ENCODE data around the gene PON2. TPM values are rescaled to one million over a fixed set of nuclear protein-coding genes. Genes with fewer than 3 reads are reported as not detected.

PON2 gene
- 100 to 1,000 TPM in 3 of 8 experiments, 10 to 100 TPM in 5; 24.1 to 202 (median 64.6) TPM for total RNA-seq

DNA sequence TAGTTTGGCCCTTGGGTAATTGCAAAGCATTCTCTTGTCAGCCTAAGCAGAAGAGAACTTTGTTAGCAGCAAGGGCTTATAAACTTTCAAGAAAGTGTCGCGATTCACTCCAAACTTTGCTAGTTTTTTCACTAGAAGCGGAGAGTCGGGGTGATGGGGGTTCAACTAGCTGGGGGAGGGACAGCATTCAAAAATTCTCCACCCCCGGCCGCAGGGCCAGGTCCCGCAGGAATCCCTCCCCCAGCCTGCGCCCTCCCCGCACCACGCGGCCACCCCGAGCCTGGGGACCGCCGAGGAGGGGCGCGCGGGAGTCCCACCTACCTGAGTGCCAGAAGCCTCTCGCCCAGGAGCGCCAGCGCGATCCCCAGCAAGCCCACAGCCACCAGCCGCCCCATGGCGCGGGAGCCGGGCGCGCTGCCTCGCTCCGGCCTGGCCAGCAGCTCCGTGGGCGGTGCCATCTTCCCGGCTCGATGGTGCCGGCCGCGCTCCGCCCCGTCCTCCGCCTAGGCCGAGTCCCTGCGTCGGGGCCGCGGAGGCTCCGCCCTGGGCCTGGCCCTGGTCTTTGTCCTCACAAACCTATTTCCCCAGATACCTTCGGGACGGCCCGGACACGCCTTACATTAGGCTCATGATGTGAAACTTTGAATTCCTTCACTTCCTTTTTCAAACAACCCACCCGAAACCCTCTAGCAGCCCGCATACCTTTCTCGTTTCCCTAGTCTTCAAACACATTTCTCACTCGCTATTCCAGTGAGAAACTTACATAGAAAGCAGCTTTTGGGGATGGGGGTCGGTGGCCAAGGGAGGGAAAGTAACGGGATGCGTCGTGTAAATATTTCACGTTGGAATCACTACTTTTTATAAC lies at the start of gene PON2:
TSS of gene PON2 (minus strand) at position 472 of the 865 bp plus-strand sequence. CDS start at position 395, 77 bp downstream.
- peak within 1 kb of the TSS; percentile 27 to 74 for H3K27ac ChIP-seq
- H3K4me1 ChIP-seq (replicated peaks in 1 of 2) = peaks cover 3 to 6% of the 10 kb centered on the region in 2 donors
- 0 to 40% (median 7%) methylated on average over 1 to 19 of the region's 58 CpGs; no CpG with 5 or more reads in 3 of the 10 experiments for WGBS, 10 experiments
- H3K4me3 ChIP-seq = peak within 1 kb of the TSS; percentile 32 to 62 (median 43)
- in situ Hi-C loops (cut with MboI; ENCODE audit: low pct_unique_long_range_greater_than_20kb in 2 of 9, low sequenced_read_pairs in 9 of 9, unreplicated experiment in 9 of 9) = no loop called here
- ATAC-seq (replicated peaks in 6 of 8) = peak; percentile 97 to 100 (median 99)

DNA sequence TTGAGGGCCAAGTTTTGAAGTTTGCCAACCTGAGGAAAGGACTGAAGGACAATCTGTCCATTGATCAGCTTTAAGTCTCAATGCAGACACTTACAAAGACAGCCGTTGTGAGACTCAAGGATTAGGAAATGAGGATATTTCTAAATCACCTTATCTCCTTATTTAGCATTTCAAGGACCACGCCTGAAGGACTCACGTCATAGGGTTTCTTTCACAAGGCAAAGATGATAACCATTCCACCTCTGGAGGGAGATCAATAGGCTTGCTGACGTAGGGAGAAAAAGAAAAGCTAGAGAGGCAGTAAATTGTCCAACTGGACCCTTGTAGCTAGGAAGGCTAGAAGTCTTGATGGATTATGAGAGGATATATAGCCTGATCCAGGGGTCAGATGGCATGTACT lies 47.6 kb upstream of the PON2 start:
- WGBS, 10 experiments = 27 to 100% (median 88%) methylated on average over 1 to 4 of the region's 4 CpGs
- H3K27ac ChIP-seq = no peak overlapping the region
- peaks cover 9 to 21% of the 10 kb centered on the region in 2 donors for H3K4me1 ChIP-seq (replicated peaks in 1 of 2)
- in situ Hi-C loops (cut with MboI; ENCODE audit: low pct_unique_long_range_greater_than_20kb in 2 of 9, low sequenced_read_pairs in 9 of 9, unreplicated experiment in 9 of 9) = loop anchor here in 2 of 9 experiments (25.0 kb wide), 1 partner anchor 1020 kb away; no protein-coding TSS in a partner anchor
- H3K4me3 ChIP-seq = no peak overlapping the region
- no peak for ATAC-seq (replicated peaks in 6 of 8)

DNA sequence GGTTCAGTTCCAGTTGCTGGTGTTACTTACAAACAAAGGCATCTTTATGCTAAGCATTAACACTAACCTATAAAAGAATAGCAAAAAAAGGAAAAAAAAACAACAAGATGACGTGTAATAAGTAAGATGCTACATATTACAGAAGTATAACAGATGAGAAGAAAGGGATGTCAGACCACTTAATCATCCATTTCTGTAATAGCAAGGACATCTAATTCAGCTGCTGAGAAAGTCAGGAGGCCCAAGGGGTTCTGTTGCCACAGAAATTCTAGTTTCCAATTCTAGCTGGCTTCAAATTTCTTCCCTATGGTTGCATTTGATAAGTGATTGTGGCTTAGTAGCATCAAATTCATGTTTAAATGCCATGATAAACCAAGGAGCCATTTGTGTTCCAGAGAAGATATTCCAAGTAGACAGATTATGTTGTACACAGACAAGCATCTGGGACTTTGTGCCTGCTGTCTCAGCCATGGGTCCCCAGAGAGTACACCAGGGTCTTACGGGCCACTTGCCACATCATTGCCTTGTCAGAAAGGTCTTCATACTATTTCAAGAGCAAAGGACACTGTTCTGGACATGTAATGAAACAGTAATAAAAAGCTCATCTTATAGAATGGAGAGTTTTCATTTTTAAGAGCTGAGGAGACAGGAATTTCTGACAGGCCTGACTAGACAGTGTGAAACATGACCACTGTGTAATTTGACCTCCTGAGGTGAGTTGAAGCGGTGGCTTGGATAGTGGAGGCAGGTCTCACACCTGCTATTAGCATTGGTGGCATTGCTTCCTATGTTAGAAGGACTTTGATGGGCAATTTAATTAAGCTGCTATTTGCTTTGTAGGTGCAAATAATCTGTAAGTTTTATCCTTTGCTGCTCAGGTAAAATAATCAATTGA lies 46.7 kb upstream of the PON2 start:
- in situ Hi-C loops (cut with MboI; ENCODE audit: low pct_unique_long_range_greater_than_20kb in 2 of 9, low sequenced_read_pairs in 9 of 9, unreplicated experiment in 9 of 9) = loop anchor here in 2 of 9 experiments (25.0 kb wide), 1 partner anchor 1019 kb away; no protein-coding TSS in a partner anchor
- H3K4me3 ChIP-seq = no peak overlapping the region
- H3K4me1 ChIP-seq (replicated peaks in 1 of 2) = peaks cover 14 to 27% of the 10 kb centered on the region in 2 donors
- WGBS, 10 experiments = 40 to 100% (median 83%) methylated on average over 1 to 3 of the region's 3 CpGs
- no peak overlapping the region for H3K27ac ChIP-seq
- peak in 3 of 8 experiments; percentile 23 to 71 (median 51) for ATAC-seq (replicated peaks in 6 of 8)

DNA sequence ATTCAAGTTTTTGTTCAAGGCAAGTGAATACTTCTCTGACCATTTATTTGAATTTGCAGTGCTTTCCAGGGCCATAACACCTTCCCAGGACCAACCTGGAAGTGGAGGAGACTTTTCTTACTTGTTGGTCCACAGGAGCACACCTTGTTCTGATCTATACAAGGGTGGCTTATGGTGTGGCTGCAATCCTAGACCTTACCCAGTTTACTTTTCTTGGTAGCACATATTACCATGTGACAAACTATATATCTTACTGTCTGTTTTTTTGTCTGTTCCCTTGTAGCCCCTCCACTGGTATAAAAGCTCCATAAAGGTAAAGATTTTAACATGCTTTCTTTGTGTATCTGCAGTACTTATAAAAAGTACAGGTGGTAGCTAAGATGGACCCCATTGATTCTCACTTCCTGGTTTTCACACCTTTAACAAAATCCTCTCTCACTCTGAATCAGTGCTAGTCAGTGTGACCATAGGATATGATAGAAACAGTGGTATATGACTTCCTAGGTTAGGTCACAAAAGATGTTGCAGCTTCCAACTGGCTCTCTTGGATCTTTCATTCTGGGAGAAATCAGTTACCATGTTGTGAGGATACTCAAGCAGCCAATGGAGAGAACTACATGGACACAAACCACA lies 45.3 kb upstream of the PON2 start:
- in situ Hi-C loops (cut with MboI; ENCODE audit: low pct_unique_long_range_greater_than_20kb in 2 of 9, low sequenced_read_pairs in 9 of 9, unreplicated experiment in 9 of 9) = loop anchor here in 2 of 9 experiments (10.0 to 25.0 kb wide), 2 partner anchors 115 to 1018 kb away; no protein-coding TSS in a partner anchor
- no peak for ATAC-seq (replicated peaks in 6 of 8)
- Histone ChIP-seq H3K4me1 (replicated peaks in 1 of 2) (peaks cover 17 to 28% of the 10 kb centered on the region in 2 donors), H3K27ac (no peak overlapping the region), H3K4me3 (no peak overlapping the region)

DNA sequence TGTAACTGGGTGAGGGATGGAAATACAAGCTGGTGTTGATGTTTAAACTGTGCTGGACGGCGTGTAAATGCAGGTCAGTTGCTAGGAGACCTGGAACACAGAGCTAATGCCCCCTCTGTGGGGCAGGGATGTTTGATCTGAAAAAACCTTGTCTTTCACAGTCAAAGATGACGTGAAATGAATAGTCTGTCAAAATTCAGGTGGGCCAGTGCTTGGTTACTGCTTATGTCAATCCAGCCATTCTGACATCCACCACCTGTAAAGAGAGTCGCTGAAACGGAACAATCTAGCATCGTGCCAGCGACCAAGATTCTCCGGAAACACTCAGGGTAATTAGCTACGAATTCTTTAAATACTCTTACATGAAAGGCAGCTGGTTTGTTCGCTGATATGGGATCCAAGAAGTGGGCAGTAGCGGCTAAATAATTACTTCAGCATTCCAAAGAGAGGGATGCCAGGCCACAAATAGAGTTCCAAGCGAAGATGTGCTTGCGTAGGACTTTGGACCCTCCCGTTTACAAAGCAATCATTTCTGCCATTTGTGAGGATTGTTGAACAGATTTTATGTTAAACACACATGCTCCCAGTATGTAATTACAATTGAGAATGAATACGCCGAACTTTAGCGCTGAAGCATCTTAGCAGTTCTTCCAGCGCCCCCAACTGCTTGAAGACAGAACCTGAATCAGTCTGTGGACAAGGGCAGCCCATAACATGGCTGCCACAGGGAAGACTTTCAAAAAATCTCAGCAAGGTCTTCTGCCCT lies 43.6 kb upstream of the PON2 start:
- H3K27ac ChIP-seq = no peak overlapping the region
- WGBS, 10 experiments = 20 to 100% (median 67%) methylated on average over 1 to 16 of the region's 18 CpGs
- peak in 6 of 8 experiments; percentile 50 to 80 (median 75) for ATAC-seq (replicated peaks in 6 of 8)
- peaks cover 21 to 35% of the 10 kb centered on the region in 2 donors for H3K4me1 ChIP-seq (replicated peaks in 1 of 2)
- H3K4me3 ChIP-seq = no peak overlapping the region
- in situ Hi-C loops (cut with MboI; ENCODE audit: low pct_unique_long_range_greater_than_20kb in 2 of 9, low sequenced_read_pairs in 9 of 9, unreplicated experiment in 9 of 9) = loop anchor here in 2 of 9 experiments (10.0 to 25.0 kb wide), 2 partner anchors 114 to 1016 kb away; no protein-coding TSS in a partner anchor

DNA sequence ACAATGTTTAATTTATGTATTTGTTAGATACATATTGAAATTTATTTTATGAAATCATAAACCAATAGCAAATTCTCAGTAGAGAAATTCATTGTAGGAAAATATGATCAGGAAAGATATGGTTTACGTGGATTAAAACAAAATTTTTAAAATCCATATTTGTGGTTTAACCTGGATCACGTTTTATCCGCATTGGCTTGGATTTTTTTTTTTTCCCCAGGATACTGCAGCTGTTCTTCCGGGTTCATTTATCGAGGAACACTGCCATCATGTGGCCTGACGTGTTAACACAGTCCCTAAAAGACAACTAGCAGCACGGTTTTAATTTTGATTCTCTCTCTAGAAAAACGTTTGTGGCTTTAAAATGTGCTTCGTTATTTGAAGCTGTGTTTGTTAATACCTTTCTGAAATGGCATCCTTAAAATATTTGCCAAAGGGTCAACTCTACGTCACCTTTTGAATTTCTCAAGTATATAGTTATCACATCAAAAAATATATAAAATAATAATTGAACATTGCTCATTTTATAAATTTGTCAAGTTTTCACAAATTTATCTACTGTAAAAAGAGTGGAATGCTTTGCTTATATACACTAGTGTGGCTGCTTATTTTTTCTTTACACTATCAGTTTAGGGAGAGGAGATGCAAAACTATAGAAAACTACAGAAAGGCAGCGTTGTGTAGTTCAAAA lies 42.2 kb upstream of the PON2 start:
- Histone ChIP-seq H3K4me1 (replicated peaks in 1 of 2) (peaks cover 35 to 49% of the 10 kb centered on the region in 2 donors), H3K27ac (no peak overlapping the region), H3K4me3 (no peak overlapping the region)
- WGBS, 10 experiments = 0 to 15% (median 9%) methylated on average over 3 to 11 of the region's 11 CpGs
- in situ Hi-C loops (cut with MboI; ENCODE audit: low pct_unique_long_range_greater_than_20kb in 2 of 9, low sequenced_read_pairs in 9 of 9, unreplicated experiment in 9 of 9) = loop anchor here in 2 of 9 experiments (10.0 to 25.0 kb wide), 2 partner anchors 112 to 1015 kb away; no protein-coding TSS in a partner anchor
- ATAC-seq (replicated peaks in 6 of 8) = peak in 7 of 8 experiments; percentile 12 to 49 (median 36)

DNA sequence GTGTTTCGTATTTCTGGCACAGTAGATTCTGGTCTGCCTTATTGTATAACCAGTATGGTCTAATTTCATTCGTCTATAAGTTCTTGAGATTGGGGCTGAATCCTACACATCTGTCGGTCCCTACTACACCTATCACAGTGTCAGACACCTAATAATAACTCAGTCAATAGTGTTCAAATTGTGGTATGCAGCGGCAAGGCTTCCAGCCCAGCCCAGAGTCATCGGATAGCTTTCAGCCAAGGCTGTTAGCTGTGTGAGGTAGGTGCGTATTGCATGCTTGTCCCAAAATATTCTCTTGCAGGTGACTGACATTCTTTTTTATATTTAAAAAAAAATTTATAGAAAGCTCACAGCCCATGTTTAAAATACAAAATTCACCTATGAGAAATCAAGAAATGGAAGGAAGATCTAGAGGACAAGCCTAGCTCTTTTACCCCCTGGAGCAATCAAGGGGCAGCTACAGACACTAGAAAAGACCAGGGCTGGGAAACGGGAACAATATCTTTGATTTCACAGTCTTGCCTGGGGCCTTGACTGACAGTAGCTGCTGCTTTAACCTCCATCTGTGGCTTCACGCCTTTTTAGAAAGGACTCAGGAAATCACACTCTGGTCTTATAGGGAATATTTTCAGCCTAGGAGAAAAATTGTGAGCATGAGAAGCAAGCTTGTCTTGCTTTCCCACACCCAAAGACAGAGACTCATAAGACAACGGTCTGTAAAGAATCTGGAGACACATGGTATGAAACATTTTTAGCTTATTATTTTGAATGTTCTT lies 41.4 kb upstream of the PON2 start:
- no peak overlapping the region for H3K4me3 ChIP-seq
- H3K4me1 ChIP-seq (replicated peaks in 1 of 2) = peaks cover 43 to 51% of the 10 kb centered on the region in 2 donors
- H3K27ac ChIP-seq = no peak overlapping the region
- ATAC-seq (replicated peaks in 6 of 8) = no peak
- in situ Hi-C loops (cut with MboI; ENCODE audit: low pct_unique_long_range_greater_than_20kb in 2 of 9, low sequenced_read_pairs in 9 of 9, unreplicated experiment in 9 of 9) = loop anchor here in 2 of 9 experiments (10.0 to 25.0 kb wide), 2 partner anchors 111 to 1014 kb away; no protein-coding TSS in a partner anchor
- WGBS, 10 experiments = 44 to 100% (median 71%) methylated on average over 1 to 7 of the region's 9 CpGs

DNA sequence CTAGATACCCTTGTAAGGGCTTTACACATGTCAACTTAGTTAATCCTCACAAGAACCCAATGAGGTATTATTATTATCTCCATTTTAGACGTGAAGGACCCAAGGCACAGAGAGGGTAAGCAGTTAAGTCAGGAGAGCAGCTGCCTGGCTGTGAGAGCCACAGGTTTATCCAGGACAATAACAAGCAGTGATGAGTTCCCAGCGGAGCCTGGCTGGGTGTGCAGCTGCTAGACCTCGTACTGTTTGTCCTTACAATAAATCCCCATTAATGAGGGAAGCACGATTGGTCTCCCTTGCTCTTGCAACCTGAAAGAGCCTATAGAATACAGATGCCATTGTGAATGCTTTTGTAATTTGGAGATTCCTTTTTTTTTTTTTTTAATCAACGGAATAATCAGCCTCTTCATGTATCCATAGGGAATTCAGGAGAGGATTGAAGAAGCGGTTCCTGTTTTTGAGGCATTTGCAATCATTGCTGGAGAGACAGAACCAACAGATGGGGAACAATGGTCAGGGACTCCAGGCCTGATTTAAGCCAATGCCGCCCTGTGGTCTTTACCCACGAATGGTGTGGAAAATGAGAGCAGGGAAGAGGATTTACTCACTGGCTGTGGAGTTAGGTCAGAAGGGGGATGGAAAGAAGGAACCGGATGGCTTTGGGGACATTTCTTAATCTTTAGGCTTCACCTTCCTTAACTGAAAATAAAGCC lies 38.6 kb upstream of the PON2 start:
- Histone ChIP-seq H3K4me1 (replicated peaks in 1 of 2) (peaks cover 56 to 76% of the 10 kb centered on the region in 2 donors), H3K4me3 (no peak overlapping the region), H3K27ac (peak overlapping the region in 1 of 2 donors; percentile 32)
- in situ Hi-C loops (cut with MboI; ENCODE audit: low pct_unique_long_range_greater_than_20kb in 2 of 9, low sequenced_read_pairs in 9 of 9, unreplicated experiment in 9 of 9) = loop anchor here in 1 of 9 experiments (10.0 kb wide), 1 partner anchor 109 kb away; no protein-coding TSS in a partner anchor
- 15 to 100% (median 51%) methylated on average over 1 to 6 of the region's 9 CpGs; no CpG with 5 or more reads in 1 of the 10 experiments for WGBS, 10 experiments
- peak in 6 of 8 experiments; percentile 4 to 62 (median 50) for ATAC-seq (replicated peaks in 6 of 8)

DNA sequence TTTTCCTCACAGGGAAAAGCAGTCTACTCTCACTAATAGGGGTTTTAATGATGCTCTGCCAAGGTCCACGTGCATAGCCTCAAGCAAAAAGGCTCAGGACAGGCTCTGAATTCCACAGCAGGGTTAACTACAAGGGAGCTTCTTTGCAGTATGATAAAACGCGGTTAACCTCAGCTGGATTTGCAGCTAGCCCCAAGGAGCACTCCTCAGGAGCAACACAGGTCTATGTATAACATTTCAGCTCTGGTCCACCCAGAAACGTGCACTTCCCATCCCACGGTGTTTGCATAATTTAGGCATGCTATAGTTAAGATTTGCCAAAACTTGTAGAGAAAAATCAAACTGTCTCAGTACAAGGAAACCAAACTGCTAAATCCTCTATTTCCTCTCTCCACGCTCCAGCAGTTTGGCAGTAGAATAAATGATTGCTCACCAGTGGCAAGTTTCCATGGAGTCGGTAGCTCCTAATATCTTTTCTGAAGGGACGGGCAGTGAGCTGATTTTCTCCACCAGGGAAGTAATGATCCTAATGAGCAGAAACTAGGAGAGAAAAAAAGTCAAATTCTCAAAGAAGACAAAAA lies 37.8 kb upstream of the PON2 start:
- WGBS, 10 experiments = 0 to 46% (median 17%) methylated on average over 1 to 8 of the region's 8 CpGs; no CpG with 5 or more reads in 1 of the 10 experiments
- Histone ChIP-seq H3K4me3 (no peak overlapping the region), H3K4me1 (replicated peaks in 1 of 2) (peaks cover 58 to 75% of the 10 kb centered on the region in 2 donors), H3K27ac (peak overlapping the region; percentile 1 to 25)
- in situ Hi-C loops (cut with MboI; ENCODE audit: low pct_unique_long_range_greater_than_20kb in 2 of 9, low sequenced_read_pairs in 9 of 9, unreplicated experiment in 9 of 9) = loop anchor here in 1 of 9 experiments (10.0 kb wide), 1 partner anchor 108 kb away; no protein-coding TSS in a partner anchor
- ATAC-seq (replicated peaks in 6 of 8) = peak in 7 of 8 experiments; percentile 7 to 91 (median 40)

DNA sequence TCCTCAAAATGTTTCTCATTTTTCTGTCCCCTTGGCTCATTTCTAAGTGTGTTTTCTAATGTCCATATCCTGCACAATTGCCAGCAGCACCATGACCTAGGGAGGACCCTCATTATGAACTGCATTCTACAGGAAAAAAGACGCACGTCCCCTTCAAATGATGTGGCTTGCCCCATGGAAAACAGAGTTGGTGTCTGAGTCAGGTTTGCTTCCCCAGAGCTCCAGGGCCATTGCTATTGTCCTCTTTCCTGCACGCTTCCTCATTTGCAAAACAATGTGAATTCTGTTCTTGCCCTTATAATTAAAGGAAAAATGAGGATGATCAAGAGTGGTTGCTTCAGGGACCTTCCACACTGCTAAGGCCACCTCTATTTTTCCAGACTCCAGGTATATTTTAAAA lies 36.2 kb upstream of the PON2 start:
- in situ Hi-C loops (cut with MboI; ENCODE audit: low pct_unique_long_range_greater_than_20kb in 2 of 9, low sequenced_read_pairs in 9 of 9, unreplicated experiment in 9 of 9) = loop anchor here in 1 of 9 experiments (10.0 kb wide), 1 partner anchor 106 kb away; no protein-coding TSS in a partner anchor
- WGBS, 10 experiments = 9 to 81% (median 48%) methylated on average over 2 to 3 of the region's 3 CpGs; no CpG with 5 or more reads in 1 of the 10 experiments
- Histone ChIP-seq H3K4me3 (no peak overlapping the region), H3K27ac (peak overlapping the region; percentile 52 to 58), H3K4me1 (replicated peaks in 1 of 2) (peaks cover 54 to 72% of the 10 kb centered on the region in 2 donors)
- no peak for ATAC-seq (replicated peaks in 6 of 8)
